GM23338 (cell line): Measurements from ENCODE around the gene JARID2. TPM values are rescaled to one million over a fixed set of nuclear protein-coding genes. Genes with fewer than 3 reads are reported as not detected.

ENCODE experiments used
- ATAC-seq: fragments of 200-7000 bp; cut with Tn5 transposase; 3 replicates; pipeline ENCODE4 v1.9.1; 2020
- DNase-seq: peaks from one replicate; pipeline ENCODE4 v3.0.0-alpha.2; 2015; ENCODE audit warnings: low spot score
- H2AFZ ChIP-seq: fragments of 200-600 bp; sonication (generic); 2 replicates; pipeline ENCODE4 v1.8.0; 2016; ENCODE audit warnings: antibody characterized with exemption, mild to moderate bottlenecking, moderate library complexity
- H3F3A ChIP-seq: fragments of 200-600 bp; sonication (generic); replicated peaks from 2 replicates; pipeline ENCODE4 v1.8.0; 2017; ENCODE audit warnings: antibody characterized with exemption, mixed run types, low read depth
- H3K27ac ChIP-seq: fragments of 200-600 bp; sonication (generic); 2 replicates; pipeline ENCODE4 v1.6.1; 2016; ENCODE audit warnings: low read depth
- H3K27me3 ChIP-seq: fragments of 200-600 bp; sonication (generic); 2 replicates; pipeline ENCODE4 v1.8.0; 2016; ENCODE audit warnings: mild to moderate bottlenecking, mixed run types, moderate library complexity; ENCODE audit not compliant: insufficient read depth
- H3K36me3 ChIP-seq: fragments of 200-600 bp; sonication (generic); 2 replicates; pipeline ENCODE4 v1.8.0; 2016; ENCODE audit warnings: mild to moderate bottlenecking; ENCODE audit not compliant: insufficient read depth
- H3K4me1 ChIP-seq: fragments of 200-600 bp; sonication (generic); 2 replicates; pipeline ENCODE4 v1.8.0; 2016; ENCODE audit warnings: mild to moderate bottlenecking, moderate library complexity; ENCODE audit not compliant: insufficient read depth
- H3K4me2 ChIP-seq: fragments of 200-600 bp; sonication (generic); 2 replicates; pipeline ENCODE4 v1.7.1; 2017; ENCODE audit warnings: mixed run types
- H3K4me3 ChIP-seq: fragments of 200-600 bp; sonication (generic); 2 replicates; pipeline ENCODE4 v1.6.1; 2016; ENCODE audit warnings: mixed run types
- H3K79me2 ChIP-seq: fragments of 200-600 bp; sonication (generic); replicated peaks from 2 replicates; pipeline ENCODE4 v1.8.0; 2017; ENCODE audit warnings: mild to moderate bottlenecking; ENCODE audit not compliant: insufficient read depth
- H3K9me2 ChIP-seq: fragments of 200-600 bp; sonication (generic); 2 replicates; pipeline ENCODE4 v1.8.0; 2017; ENCODE audit not compliant: insufficient read depth
- H4K20me1 ChIP-seq: fragments of 200-600 bp; sonication (generic); replicated peaks from 2 replicates; pipeline ENCODE4 v1.8.0; 2017; ENCODE audit warnings: mild to moderate bottlenecking; ENCODE audit not compliant: insufficient read depth
- H3K27ac Mint-ChIP-seq: 2 replicates; pipeline ENCODE4 v1.8.0; 2020; ENCODE audit warnings: inconsistent platforms, mild to moderate bottlenecking, moderate library complexity, mixed read lengths
- H3K27me3 Mint-ChIP-seq: 3 replicates; pipeline ENCODE4 v1.8.0; 2022; ENCODE audit warnings: low read depth, mild to moderate bottlenecking, moderate library complexity, mixed read lengths, inconsistent platforms; ENCODE audit not compliant: insufficient read depth, poor library complexity
- H3K36me3 Mint-ChIP-seq: 3 replicates; pipeline ENCODE4 v1.8.0; 2021; ENCODE audit warnings: low read depth, mild to moderate bottlenecking, inconsistent platforms, moderate library complexity, mixed read lengths
- H3K4me1 Mint-ChIP-seq: 3 replicates; pipeline ENCODE4 v1.8.0; 2020; ENCODE audit warnings: mild to moderate bottlenecking, inconsistent platforms, mixed read lengths
- H3K4me3 Mint-ChIP-seq: 3 replicates; pipeline ENCODE4 v1.8.0; 2021; ENCODE audit warnings: moderate library complexity, mild to moderate bottlenecking, inconsistent platforms, mixed read lengths
- H3K9me3 Mint-ChIP-seq: 3 replicates; pipeline ENCODE4 v1.8.0; 2020; ENCODE audit warnings: moderate library complexity, mild to moderate bottlenecking, inconsistent platforms, mixed read lengths
- CTCF ChIP-seq, 2 experiments: fragments of 200-600 bp in 1 of 2; sonication (generic) in 1 of 2; conservative IDR thresholded peaks; 2 replicates each; pipeline versions ENCODE4 v1.5.1 to v1.6.1; 2016 to 2017; ENCODE audit warnings: antibody characterized with exemption in 2 of 2, low read depth in 2 of 2, mild to moderate bottlenecking in 2 of 2, moderate library complexity in 1 of 2
- EZH2phosphoT487 ChIP-seq: fragments of 200-600 bp; sonication (generic); IDR thresholded peaks from one replicate; pipeline ENCODE4 v1.8.1; 2018; ENCODE audit warnings: antibody characterized with exemption; ENCODE audit not compliant: unreplicated experiment
- JUNB ChIP-seq: IDR thresholded peaks from one replicate; pipeline ENCODE4 v1.6.1; 2016; ENCODE audit warnings: antibody characterized with exemption; ENCODE audit not compliant: unreplicated experiment
- STAT1 ChIP-seq: IDR thresholded peaks from one replicate; pipeline ENCODE4 v1.6.1; 2016; ENCODE audit warnings: antibody characterized with exemption; ENCODE audit not compliant: unreplicated experiment
- ZNF114 ChIP-seq: fragments of 250-450 bp; sonication (Bioruptor Pico); IDR thresholded peaks from 2 replicates; pipeline ENCODE4 v1.5.0; 2020; ENCODE audit warnings: mild to moderate bottlenecking, moderate library complexity
- ZNF331 ChIP-seq: fragments of 250-450 bp; sonication (Bioruptor Pico); IDR thresholded peaks from 2 replicates; pipeline ENCODE4 v1.5.0; 2020; ENCODE audit warnings: low read depth, mild to moderate bottlenecking, moderate library complexity
- polyA plus RNA-seq: library from polyadenylated mRNA; unstranded; fragments of >200 nt; fragmentation: Nextera tagmentation; extraction: Ambion mirVana; gene quantifications from 2 replicates; pipeline ENCODE4 v1.2.1, GENCODE V29; 2016
- total RNA-seq: library from RNA; depleted of rRNA; stranded (reverse); fragments of >200 nt; shearing (Covaris generic); gene quantifications from 2 replicates; pipeline ENCODE4 v1.2.3, GENCODE V29; 2014
- TF ChIP-seq, protein P1 (sequence below): IDR thresholded peaks from one replicate; pipeline ENCODE4 v1.6.1; 2018; ENCODE audit warnings: antibody characterized with exemption; ENCODE audit not compliant: unreplicated experiment
- TF ChIP-seq, protein P2 (sequence below): IDR thresholded peaks from 2 replicates; pipeline ENCODE4 v1.6.1; 2016; ENCODE audit warnings: antibody characterized with exemption
- TF ChIP-seq, protein P3 (sequence below): fragments of 250-450 bp; sonication (Bioruptor Pico); IDR thresholded peaks from 2 replicates; pipeline ENCODE4 v1.5.0; 2020; ENCODE audit warnings: mild to moderate bottlenecking, moderate library complexity

The JARID2 gene
- total and polyA plus RNA-seq, 2 experiments from 2014 or later: 92.8 to 196 TPM

DNA sequence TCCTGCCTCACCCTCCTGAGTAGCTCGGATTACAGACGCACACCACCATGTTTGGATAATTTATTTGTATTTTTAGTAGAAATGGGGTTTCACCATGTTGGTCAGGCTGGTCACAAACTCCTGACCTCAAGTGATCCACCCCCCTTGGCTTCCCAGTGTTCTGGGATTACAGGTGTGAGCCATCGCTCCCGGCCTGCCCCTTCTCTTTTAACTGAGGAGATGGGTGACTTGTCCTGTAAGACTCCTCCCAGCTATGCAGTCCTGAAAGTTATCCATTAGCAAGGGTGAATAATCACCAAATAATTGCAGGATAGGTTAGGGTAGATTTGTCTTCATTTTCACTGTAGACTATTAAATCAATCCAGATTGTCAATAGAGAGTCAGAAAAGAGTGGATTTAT lies 40.5 kb upstream of the JARID2 start:
- TF ChIP-seq EZH2phosphoT487 (no peak), ZNF114 (CRISPR knock-in tag) (no peak), ZNF331 (CRISPR knock-in tag) (no peak), STAT1 (no peak), JUNB (no peak), CTCF (conservative IDR thresholded peaks at IDR 0.05; ENCODE audit: low read depth in 2 of 2) (no peak)
- TF ChIP-seq, protein P1, sequence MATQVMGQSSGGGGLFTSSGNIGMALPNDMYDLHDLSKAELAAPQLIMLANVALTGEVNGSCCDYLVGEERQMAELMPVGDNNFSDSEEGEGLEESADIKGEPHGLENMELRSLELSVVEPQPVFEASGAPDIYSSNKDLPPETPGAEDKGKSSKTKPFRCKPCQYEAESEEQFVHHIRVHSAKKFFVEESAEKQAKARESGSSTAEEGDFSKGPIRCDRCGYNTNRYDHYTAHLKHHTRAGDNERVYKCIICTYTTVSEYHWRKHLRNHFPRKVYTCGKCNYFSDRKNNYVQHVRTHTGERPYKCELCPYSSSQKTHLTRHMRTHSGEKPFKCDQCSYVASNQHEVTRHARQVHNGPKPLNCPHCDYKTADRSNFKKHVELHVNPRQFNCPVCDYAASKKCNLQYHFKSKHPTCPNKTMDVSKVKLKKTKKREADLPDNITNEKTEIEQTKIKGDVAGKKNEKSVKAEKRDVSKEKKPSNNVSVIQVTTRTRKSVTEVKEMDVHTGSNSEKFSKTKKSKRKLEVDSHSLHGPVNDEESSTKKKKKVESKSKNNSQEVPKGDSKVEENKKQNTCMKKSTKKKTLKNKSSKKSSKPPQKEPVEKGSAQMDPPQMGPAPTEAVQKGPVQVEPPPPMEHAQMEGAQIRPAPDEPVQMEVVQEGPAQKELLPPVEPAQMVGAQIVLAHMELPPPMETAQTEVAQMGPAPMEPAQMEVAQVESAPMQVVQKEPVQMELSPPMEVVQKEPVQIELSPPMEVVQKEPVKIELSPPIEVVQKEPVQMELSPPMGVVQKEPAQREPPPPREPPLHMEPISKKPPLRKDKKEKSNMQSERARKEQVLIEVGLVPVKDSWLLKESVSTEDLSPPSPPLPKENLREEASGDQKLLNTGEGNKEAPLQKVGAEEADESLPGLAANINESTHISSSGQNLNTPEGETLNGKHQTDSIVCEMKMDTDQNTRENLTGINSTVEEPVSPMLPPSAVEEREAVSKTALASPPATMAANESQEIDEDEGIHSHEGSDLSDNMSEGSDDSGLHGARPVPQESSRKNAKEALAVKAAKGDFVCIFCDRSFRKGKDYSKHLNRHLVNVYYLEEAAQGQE: no peak
- no peak for ATAC-seq
- Mint-ChIP-seq H3K27me3 (peaks cover 17% of the 10 kb centered on the region), H3K27ac (peak overlapping the region; percentile 62; the same call in 1 of the 2 replicates), H3K4me1 (peaks cover 38% of the 10 kb centered on the region), H3K36me3 (peaks cover 10% of the 10 kb centered on the region; the same call in 2 of the 3 replicates), H3K9me3 (peaks cover 4% of the 10 kb centered on the region), H3K4me3 (no peak overlapping the region)
- 0 out of 2 replicates have a peak, but pooled peaks cover under 1% of the 10 kb centered on the region for H3K79me2 ChIP-seq
- no peaks in the 10 kb centered on the region; the same call in 1 of the 2 replicates for H3K36me3 ChIP-seq
- no peak for DNase-seq
- no peak overlapping the region for H3K4me2 ChIP-seq
- no peak overlapping the region for H2AFZ ChIP-seq
- H3K4me1 ChIP-seq: peaks cover 25% of the 10 kb centered on the region
- no peak overlapping the region for H3K27ac ChIP-seq
- H3K4me3 ChIP-seq: no peak overlapping the region
- H3K9me2 ChIP-seq: no peaks in the 10 kb centered on the region
- H3K27me3 ChIP-seq: no peaks in the 10 kb centered on the region
- no peaks in the 10 kb centered on the region for H4K20me1 ChIP-seq
- H3F3A ChIP-seq: peaks cover 20% of the 10 kb centered on the region

DNA sequence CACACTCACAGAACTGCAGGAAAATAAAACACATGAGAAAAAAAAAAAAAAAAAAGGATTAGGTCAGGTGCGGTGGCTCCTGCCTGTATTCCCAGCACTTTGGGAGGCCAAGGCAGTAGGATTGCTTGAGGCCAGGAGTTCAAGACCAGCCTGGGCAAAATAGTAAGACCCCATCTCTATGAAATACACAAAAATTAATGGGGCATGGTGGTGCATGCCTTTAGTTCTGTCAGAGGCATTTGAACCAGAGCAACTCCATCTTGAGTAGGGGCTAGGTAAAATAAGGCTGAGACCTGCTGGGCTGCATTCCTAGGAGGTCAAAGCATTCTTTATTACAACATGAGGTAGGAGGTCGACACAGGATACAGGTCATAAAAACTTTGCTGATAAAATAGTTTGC lies 39.0 kb upstream of the JARID2 start:
- Histone ChIP-seq H3K27me3 (no peaks in the 10 kb centered on the region), H3K9me2 (no peaks in the 10 kb centered on the region), H4K20me1 (no peaks in the 10 kb centered on the region), H3F3A (peaks cover 20% of the 10 kb centered on the region), H3K27ac (peak overlapping the region; percentile 61), H3K36me3 (no peaks in the 10 kb centered on the region; the same call in 1 of the 2 replicates), H3K79me2 (0 out of 2 replicates have a peak, but pooled peaks cover 3% of the 10 kb centered on the region), H3K4me3 (no peak overlapping the region), H3K4me1 (peaks cover 25% of the 10 kb centered on the region), H2AFZ (no peak overlapping the region), H3K4me2 (0 out of 2 replicates have a peak overlapping the region, but pooled peaks have one; percentile 15)
- H3K27me3 Mint-ChIP-seq: peaks cover 14% of the 10 kb centered on the region
- peaks cover 7% of the 10 kb centered on the region for H3K9me3 Mint-ChIP-seq
- no peak overlapping the region for H3K4me3 Mint-ChIP-seq
- peaks cover 18% of the 10 kb centered on the region for H3K36me3 Mint-ChIP-seq
- no peak for ATAC-seq
- H3K27ac Mint-ChIP-seq: peak overlapping the region; percentile 94
- DNase-seq: no peak
- peaks cover 42% of the 10 kb centered on the region for H3K4me1 Mint-ChIP-seq
- TF ChIP-seq STAT1: no peak
- TF ChIP-seq ZNF114 (CRISPR knock-in tag): no peak
- TF ChIP-seq, protein P2, sequence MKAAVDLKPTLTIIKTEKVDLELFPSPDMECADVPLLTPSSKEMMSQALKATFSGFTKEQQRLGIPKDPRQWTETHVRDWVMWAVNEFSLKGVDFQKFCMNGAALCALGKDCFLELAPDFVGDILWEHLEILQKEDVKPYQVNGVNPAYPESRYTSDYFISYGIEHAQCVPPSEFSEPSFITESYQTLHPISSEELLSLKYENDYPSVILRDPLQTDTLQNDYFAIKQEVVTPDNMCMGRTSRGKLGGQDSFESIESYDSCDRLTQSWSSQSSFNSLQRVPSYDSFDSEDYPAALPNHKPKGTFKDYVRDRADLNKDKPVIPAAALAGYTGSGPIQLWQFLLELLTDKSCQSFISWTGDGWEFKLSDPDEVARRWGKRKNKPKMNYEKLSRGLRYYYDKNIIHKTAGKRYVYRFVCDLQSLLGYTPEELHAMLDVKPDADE: no peak
- TF ChIP-seq, protein P3, sequence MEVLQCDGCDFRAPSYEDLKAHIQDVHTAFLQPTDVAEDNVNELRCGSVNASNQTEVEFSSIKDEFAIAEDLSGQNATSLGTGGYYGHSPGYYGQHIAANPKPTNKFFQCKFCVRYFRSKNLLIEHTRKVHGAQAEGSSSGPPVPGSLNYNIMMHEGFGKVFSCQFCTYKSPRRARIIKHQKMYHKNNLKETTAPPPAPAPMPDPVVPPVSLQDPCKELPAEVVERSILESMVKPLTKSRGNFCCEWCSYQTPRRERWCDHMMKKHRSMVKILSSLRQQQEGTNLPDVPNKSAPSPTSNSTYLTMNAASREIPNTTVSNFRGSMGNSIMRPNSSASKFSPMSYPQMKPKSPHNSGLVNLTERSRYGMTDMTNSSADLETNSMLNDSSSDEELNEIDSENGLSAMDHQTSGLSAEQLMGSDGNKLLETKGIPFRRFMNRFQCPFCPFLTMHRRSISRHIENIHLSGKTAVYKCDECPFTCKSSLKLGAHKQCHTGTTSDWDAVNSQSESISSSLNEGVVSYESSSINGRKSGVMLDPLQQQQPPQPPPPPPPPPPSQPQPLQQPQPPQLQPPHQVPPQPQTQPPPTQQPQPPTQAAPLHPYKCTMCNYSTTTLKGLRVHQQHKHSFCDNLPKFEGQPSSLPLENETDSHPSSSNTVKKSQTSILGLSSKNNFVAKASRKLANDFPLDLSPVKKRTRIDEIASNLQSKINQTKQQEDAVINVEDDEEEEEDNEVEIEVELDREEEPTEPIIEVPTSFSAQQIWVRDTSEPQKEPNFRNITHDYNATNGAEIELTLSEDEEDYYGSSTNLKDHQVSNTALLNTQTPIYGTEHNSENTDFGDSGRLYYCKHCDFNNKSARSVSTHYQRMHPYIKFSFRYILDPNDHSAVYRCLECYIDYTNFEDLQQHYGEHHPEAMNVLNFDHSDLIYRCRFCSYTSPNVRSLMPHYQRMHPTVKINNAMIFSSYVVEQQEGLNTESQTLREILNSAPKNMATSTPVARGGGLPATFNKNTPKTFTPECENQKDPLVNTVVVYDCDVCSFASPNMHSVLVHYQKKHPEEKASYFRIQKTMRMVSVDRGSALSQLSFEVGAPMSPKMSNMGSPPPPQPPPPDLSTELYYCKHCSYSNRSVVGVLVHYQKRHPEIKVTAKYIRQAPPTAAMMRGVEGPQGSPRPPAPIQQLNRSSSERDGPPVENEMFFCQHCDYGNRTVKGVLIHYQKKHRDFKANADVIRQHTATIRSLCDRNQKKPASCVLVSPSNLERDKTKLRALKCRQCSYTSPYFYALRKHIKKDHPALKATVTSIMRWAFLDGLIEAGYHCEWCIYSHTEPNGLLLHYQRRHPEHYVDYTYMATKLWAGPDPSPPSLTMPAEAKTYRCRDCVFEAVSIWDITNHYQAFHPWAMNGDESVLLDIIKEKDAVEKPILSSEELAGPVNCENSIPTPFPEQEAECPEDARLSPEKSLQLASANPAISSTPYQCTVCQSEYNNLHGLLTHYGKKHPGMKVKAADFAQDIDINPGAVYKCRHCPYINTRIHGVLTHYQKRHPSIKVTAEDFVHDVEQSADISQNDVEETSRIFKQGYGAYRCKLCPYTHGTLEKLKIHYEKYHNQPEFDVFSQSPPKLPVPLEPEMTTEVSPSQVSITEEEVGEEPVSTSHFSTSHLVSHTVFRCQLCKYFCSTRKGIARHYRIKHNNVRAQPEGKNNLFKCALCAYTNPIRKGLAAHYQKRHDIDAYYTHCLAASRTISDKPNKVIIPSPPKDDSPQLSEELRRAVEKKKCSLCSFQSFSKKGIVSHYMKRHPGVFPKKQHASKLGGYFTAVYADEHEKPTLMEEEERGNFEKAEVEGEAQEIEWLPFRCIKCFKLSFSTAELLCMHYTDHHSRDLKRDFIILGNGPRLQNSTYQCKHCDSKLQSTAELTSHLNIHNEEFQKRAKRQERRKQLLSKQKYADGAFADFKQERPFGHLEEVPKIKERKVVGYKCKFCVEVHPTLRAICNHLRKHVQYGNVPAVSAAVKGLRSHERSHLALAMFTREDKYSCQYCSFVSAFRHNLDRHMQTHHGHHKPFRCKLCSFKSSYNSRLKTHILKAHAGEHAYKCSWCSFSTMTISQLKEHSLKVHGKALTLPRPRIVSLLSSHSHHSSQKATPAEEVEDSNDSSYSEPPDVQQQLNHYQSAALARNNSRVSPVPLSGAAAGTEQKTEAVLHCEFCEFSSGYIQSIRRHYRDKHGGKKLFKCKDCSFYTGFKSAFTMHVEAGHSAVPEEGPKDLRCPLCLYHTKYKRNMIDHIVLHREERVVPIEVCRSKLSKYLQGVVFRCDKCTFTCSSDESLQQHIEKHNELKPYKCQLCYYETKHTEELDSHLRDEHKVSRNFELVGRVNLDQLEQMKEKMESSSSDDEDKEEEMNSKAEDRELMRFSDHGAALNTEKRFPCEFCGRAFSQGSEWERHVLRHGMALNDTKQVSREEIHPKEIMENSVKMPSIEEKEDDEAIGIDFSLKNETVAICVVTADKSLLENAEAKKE (CRISPR knock-in tag): no peak
